ENCODE data around the gene DIP2B.
A peak's percentile ranks its signal among the peaks of the same experiment; 100 is the strongest.
"Not testable (repeated sequence)": the region's sequence is repeated elsewhere in the genome, so short reads cannot be mapped to it uniquely, and the experiment has no call there.

The DIP2B gene

GRCh38 chr12:50659690-50660424, 155.1 kb downstream of the DIP2B start:
- FAIRE-seq (no peak), DNase-seq (ENCODE audit: extremely low spot score, insufficient read length, low read depth) (no peak)

- FAIRE-seq (no peak), DNase-seq (ENCODE audit: extremely low spot score, insufficient read length, low read depth) (no peak)
Observed at GRCh38 chr12:50660425-50660822, 155.6 kb downstream of the DIP2B start.

GRCh38 chr12:50661300-50662115, 156.7 kb downstream of the DIP2B start:
- DNase-seq (ENCODE audit: extremely low spot score, insufficient read length, low read depth) (no peak), FAIRE-seq (peak; percentile 33)

GRCh38 chr12:50662116-50662510, 157.3 kb downstream of the DIP2B start:
- no peak for FAIRE-seq

GRCh38 chr12:50665170-50665569, 160.4 kb downstream of the DIP2B start:
- FAIRE-seq = no peak
- no peak for DNase-seq (ENCODE audit: extremely low spot score, insufficient read length, low read depth)

More at GRCh38 chr12:50662116-50662510, 157.3 kb downstream of the DIP2B start:
- no peak for DNase-seq (ENCODE audit: extremely low spot score, insufficient read length, low read depth)

- FAIRE-seq = no peak
- DNase-seq (ENCODE audit: extremely low spot score, insufficient read length, low read depth) = no peak
Observed at GRCh38 chr12:50665609-50666008, 160.8 kb downstream of the DIP2B start.

- no peak for DNase-seq (ENCODE audit: extremely low spot score, insufficient read length, low read depth)
- no peak for FAIRE-seq
Observed at GRCh38 chr12:50666023-50666422, 161.2 kb downstream of the DIP2B start.

- FAIRE-seq = no peak
- DNase-seq (ENCODE audit: extremely low spot score, insufficient read length, low read depth) = no peak
Observed at GRCh38 chr12:50672158-50672557, 167.4 kb downstream of the DIP2B start.

GRCh38 chr12:50676756-50677155, 172.0 kb downstream of the DIP2B start:
- no peak for DNase-seq (ENCODE audit: extremely low spot score, insufficient read length, low read depth)
- no peak for FAIRE-seq

- DNase-seq (ENCODE audit: extremely low spot score, insufficient read length, low read depth) = no peak
- FAIRE-seq = no peak
Observed at GRCh38 chr12:50677858-50678257, 173.1 kb downstream of the DIP2B start.

GRCh38 chr12:50678650-50679365, 174.0 kb downstream of the DIP2B start:
- no peak for FAIRE-seq
- no peak for DNase-seq (ENCODE audit: extremely low spot score, insufficient read length, low read depth)

- no peak for DNase-seq (ENCODE audit: extremely low spot score, insufficient read length, low read depth)
- no peak for FAIRE-seq
Observed at GRCh38 chr12:50679612-50680011, 174.8 kb downstream of the DIP2B start.

GRCh38 chr12:50681064-50681463, 176.3 kb downstream of the DIP2B start:
- DNase-seq (ENCODE audit: extremely low spot score, insufficient read length, low read depth); FAIRE-seq: not testable (repeated sequence)

- DNase-seq (ENCODE audit: extremely low spot score, insufficient read length, low read depth) (no peak), FAIRE-seq (no peak)
Observed at GRCh38 chr12:50685641-50686040, 180.9 kb downstream of the DIP2B start.

GRCh38 chr12:50686406-50686805, 181.6 kb downstream of the DIP2B start:
- FAIRE-seq = no peak
- no peak for DNase-seq (ENCODE audit: extremely low spot score, insufficient read length, low read depth)

- FAIRE-seq = no peak
- no peak for DNase-seq (ENCODE audit: extremely low spot score, insufficient read length, low read depth)
Observed at GRCh38 chr12:50686976-50687375, 182.2 kb downstream of the DIP2B start.

GRCh38 chr12:50689437-50689836, 184.7 kb downstream of the DIP2B start:
- FAIRE-seq (no peak), DNase-seq (ENCODE audit: extremely low spot score, insufficient read length, low read depth) (no peak)

GRCh38 chr12:50690925-50691324, 186.1 kb downstream of the DIP2B start:
- peak; percentile 33 for FAIRE-seq
- no peak for DNase-seq (ENCODE audit: extremely low spot score, insufficient read length, low read depth)

GRCh38 chr12:50695961-50696360, 191.2 kb downstream of the DIP2B start:
- DNase-seq (ENCODE audit: extremely low spot score, insufficient read length, low read depth) (no peak), FAIRE-seq (no peak)

GRCh38 chr12:50696931-50697330, 192.1 kb downstream of the DIP2B start:
- no peak for FAIRE-seq
- DNase-seq (ENCODE audit: extremely low spot score, insufficient read length, low read depth) = no peak

- DNase-seq (ENCODE audit: extremely low spot score, insufficient read length, low read depth) (no peak), FAIRE-seq (no peak)
Observed at GRCh38 chr12:50699154-50699553, 194.4 kb downstream of the DIP2B start.
